Breast epithelium (tissue), 4 donors: Measurements from ENCODE around the gene SYT11. TPM values are rescaled to one million over a fixed set of nuclear protein-coding genes. Genes with fewer than 3 reads are reported as not detected.

Source experiments
- DNase-seq, 2 donors: peaks; one replicate each; pipeline ENCODE4 v3.0.0-alpha.2; 2019; ENCODE audit warnings: low spot score in 2 of 2
- H3K27ac ChIP-seq, 2 donors: fragments of 200-600 bp; sonication (generic) in 1 of 2; one replicate each; pipeline ENCODE4 v1.5.1; 2016 to 2019; ENCODE audit warnings: mild to moderate bottlenecking in 1 of 2
- H3K27me3 ChIP-seq, 2 donors: fragments of 200-600 bp; sonication (generic) in 1 of 2; one replicate each; pipeline versions ENCODE4 v1.5.1 to v1.6.0; 2017 to 2019; ENCODE audit warnings: control low read depth in 1 of 2, mild to moderate bottlenecking in 1 of 2
- H3K36me3 ChIP-seq: fragments of 200-600 bp; one replicate; pipeline ENCODE4 v1.5.1; 2019
- H3K4me1 ChIP-seq, 2 donors: fragments of 200-600 bp; sonication (generic); one replicate each; pipeline ENCODE4 v1.5.1; 2016 to 2019; ENCODE audit warnings: control low read depth in 1 of 2
- H3K4me3 ChIP-seq, 3 donors: fragments of 200-600 bp; sonication (generic); 1 replicate in 2 of 3; 2 replicates in 1 of 3; pipeline ENCODE4 v1.5.1; 2016 to 2019; ENCODE audit warnings: mild to moderate bottlenecking in 3 of 3, moderate library complexity in 2 of 3
- H3K9me3 ChIP-seq, 2 donors: fragments of 200-600 bp; sonication (generic) in 1 of 2; one replicate each; pipeline ENCODE4 v1.5.1; 2016 to 2019; ENCODE audit warnings: control low read depth in 1 of 2
- CTCF ChIP-seq, 3 donors: fragments of 450-650 bp; IDR thresholded peaks; one replicate each; pipeline ENCODE4 v1.5.1; 2016 to 2017; ENCODE audit warnings: antibody characterized with exemption in 3 of 3, mild to moderate bottlenecking in 3 of 3, moderate library complexity in 3 of 3
- POLR2A ChIP-seq: fragments of 450-650 bp; IDR thresholded peaks from one replicate; pipeline ENCODE4 v1.6.1; 2016; ENCODE audit warnings: antibody characterized with exemption, mild to moderate bottlenecking, moderate library complexity
- POLR2AphosphoS5 ChIP-seq, 3 donors: sonication (generic); formaldehyde crosslinking; IDR thresholded peaks; one replicate each; pipeline ENCODE4 v1.6.1; 2017; ENCODE audit warnings: antibody characterized with exemption in 3 of 3
- intact Hi-C: fragments of 100-400 bp; cut with DNase I; formaldehyde crosslinking; loops from one replicate; pipeline ENCODE4 v1.15.1; 2023; ENCODE audit warnings: low total_unique reads
- total RNA-seq, 3 donors: library from RNA; depleted of rRNA; stranded (reverse); fragments of >200 nt; gene quantifications; one replicate each; pipeline ENCODE4 v1.1.0, GENCODE V29; 2016

Gene SYT11
- total RNA-seq, 3 donors from 2014 or later = 4.5 to 8.2 (median 5.0) TPM

- H3K4me3 ChIP-seq = peak within 1 kb of the TSS; percentile 70 to 90 (median 85)
- peak within 1 kb of the TSS; percentile 96 to 97 for H3K27ac ChIP-seq
- no peaks in the 10 kb centered on the region for H3K4me1 ChIP-seq
- H3K27me3 ChIP-seq = no peaks in the 10 kb centered on the region
- TF ChIP-seq CTCF (IDR thresholded peaks at IDR 0.05) (peak in 1 of 3 donors; percentile 39), POLR2AphosphoS5 (IDR thresholded peaks at IDR 0.05) (peak; percentile 44 to 88 (median 60)), POLR2A (no peak)
- intact Hi-C loops = no loop called here
- DNase-seq = peak; percentile 76 to 79
- no peaks in the 10 kb centered on the region for H3K9me3 ChIP-seq
- H3K36me3 ChIP-seq = no peaks in the 10 kb centered on the region
Observed at GRCh38 chr1:155911156-155912055, 52.0 kb downstream of the SYT11 start, which contains the start of gene RIT1. Gene RIT1, minus strand, starts transcription at chr1:155911349. Its CDS starts 588 bp downstream, at chr1:155910761.

- H3K4me3 ChIP-seq = no peak overlapping the region
- H3K27ac ChIP-seq = peak overlapping the region; percentile 96 to 97
Observed at GRCh38 chr1:155912056-155912536, 52.7 kb downstream of the SYT11 start.

GRCh38 chr1:155913969-155914757 lies 54.8 kb downstream of the SYT11 start:
- Histone ChIP-seq H3K4me1 (no peaks in the 10 kb centered on the region), H3K9me3 (no peaks in the 10 kb centered on the region), H3K27me3 (no peaks in the 10 kb centered on the region), H3K4me3 (no peak overlapping the region), H3K36me3 (peaks cover 8% of the 10 kb centered on the region), H3K27ac (no peak overlapping the region)
- TF ChIP-seq POLR2AphosphoS5 (IDR thresholded peaks at IDR 0.05) (no peak), CTCF (IDR thresholded peaks at IDR 0.05) (no peak), POLR2A (no peak)
- intact Hi-C loops = no loop called here
- no peak for DNase-seq

More at GRCh38 chr1:155912056-155912536, 52.7 kb downstream of the SYT11 start:
- no peak for DNase-seq
- intact Hi-C loops = no loop called here
- TF ChIP-seq POLR2AphosphoS5 (IDR thresholded peaks at IDR 0.05) (no peak), POLR2A (no peak), CTCF (IDR thresholded peaks at IDR 0.05) (no peak)
- H3K27me3 ChIP-seq = no peaks in the 10 kb centered on the region
- no peaks in the 10 kb centered on the region for H3K4me1 ChIP-seq
- H3K9me3 ChIP-seq = no peaks in the 10 kb centered on the region
- H3K36me3 ChIP-seq = no peaks in the 10 kb centered on the region

GRCh38 chr1:155918660-155919059 lies 59.3 kb downstream of the SYT11 start:
- DNase-seq = no peak
- H3K27me3 ChIP-seq = no peaks in the 10 kb centered on the region
- peaks cover 19% of the 10 kb centered on the region for H3K36me3 ChIP-seq
- intact Hi-C loops = loop anchor here (5.0 kb wide), 1 partner anchor 674 kb away; the partner anchor contains the start of gene NAXE
- no peak overlapping the region for H3K4me3 ChIP-seq
- no peak overlapping the region for H3K27ac ChIP-seq
- no peak for TF ChIP-seq POLR2AphosphoS5 (IDR thresholded peaks at IDR 0.05)
- no peak for TF ChIP-seq CTCF (IDR thresholded peaks at IDR 0.05)
- no peak for TF ChIP-seq POLR2A
- no peaks in the 10 kb centered on the region for H3K4me1 ChIP-seq
- H3K9me3 ChIP-seq = no peaks in the 10 kb centered on the region
